A549 (cell line): Measurements from ENCODE around the gene PPP2R2C. TPM values are rescaled to one million over a fixed set of nuclear protein-coding genes. Genes with fewer than 3 reads are reported as not detected.

Experiments used
- ATAC-seq, 2 experiments: fragments of 200-7000 bp in 1 of 2; fragments of >200 bp in 1 of 2; cut with Nextera tagmentation in 1 of 2; cut with Tn5 transposase in 1 of 2; 3 replicates each; pipeline versions ENCODE4 v1.8.0 to v1.9.1; 2018 to 2020; ENCODE audit warnings: mild to moderate bottlenecking in 1 of 2, moderate library complexity in 1 of 2
- CTCF ChIA-PET: fragments of 300-600 bp; sonication (Branson Sonifier 250); formaldehyde crosslinking; extraction: SDS; loops from one replicate; lab custom pipeline; 2021; ENCODE audit warnings: antibody characterized with exemption, inconsistent platforms; lab: Yijun Ruan, JAX
- POLR2A ChIA-PET: fragments of 350-600 bp; formaldehyde crosslinking; extraction: SDS; loops from one replicate; lab custom pipeline; 2021; ENCODE audit warnings: antibody characterized with exemption, inconsistent platforms; lab: Yijun Ruan, JAX
- DNase-seq, 2 experiments: peaks; one replicate each; pipeline versions ENCODE4 v3.0.0 to v3.0.0-alpha.2; 2011 to 2016; ENCODE audit warnings: low read depth in 1 of 2, low spot score in 1 of 2
- FAIRE-seq: peaks from 2 replicates; lab custom pipeline; 2011; peaks lifted over from hg19 to GRCh38; lab: Jason Lieb, UNC
- H3K27ac ChIP-seq, 2 experiments: fragments of >200 bp; sonication (Bioruptor Twin); formaldehyde crosslinking; 3 replicates each; pipeline ENCODE4 v1.5.1; 2016 to 2017
- H3K4me1 ChIP-seq: fragments of >200 bp; sonication (Bioruptor Twin); formaldehyde crosslinking; 3 replicates; pipeline ENCODE4 v1.6.1; 2016
- H3K4me2 ChIP-seq: fragments of >200 bp; sonication (Bioruptor Twin); formaldehyde crosslinking; 3 replicates; pipeline ENCODE4 v1.6.1; 2016
- H3K4me3 ChIP-seq: fragments of >200 bp; sonication (Bioruptor Twin); formaldehyde crosslinking; 3 replicates; pipeline ENCODE4 v1.5.1; 2016
- H3K9me3 ChIP-seq: fragments of >200 bp; sonication (Bioruptor Twin); formaldehyde crosslinking; 3 replicates; pipeline ENCODE4 v1.6.1; 2016
- ATOH8 ChIP-seq: fragments of 250-450 bp; sonication (Bioruptor Pico); IDR thresholded peaks from 2 replicates; pipeline ENCODE4 v1.5.0; 2020; ENCODE audit warnings: low read depth, mild to moderate bottlenecking, moderate library complexity
- BHLHE40 ChIP-seq: IDR thresholded peaks from 2 replicates; pipeline ENCODE4 v1.6.1; 2012; ENCODE audit warnings: low read depth, low read length, inconsistent platforms
- CEBPB ChIP-seq, 2 experiments: fragments of >200 bp in 1 of 2; sonication (Bioruptor Twin) in 1 of 2; formaldehyde crosslinking in 1 of 2; IDR thresholded peaks; 2 replicates each; pipeline ENCODE4 v1.6.1; 2012 to 2016
- E2F6 ChIP-seq: IDR thresholded peaks from 2 replicates; pipeline ENCODE4 v1.6.1; 2012; ENCODE audit warnings: low read depth, borderline replicate concordance
- EHF ChIP-seq: fragments of 250-450 bp; sonication (Bioruptor Pico); IDR thresholded peaks from 2 replicates; pipeline ENCODE4 v1.5.0; 2020; ENCODE audit warnings: mild to moderate bottlenecking
- EHMT2 ChIP-seq: fragments of 200-600 bp; sonication (generic); IDR thresholded peaks from 2 replicates; pipeline ENCODE4 v1.6.1; 2016; ENCODE audit warnings: antibody characterized with exemption, low read depth, mild to moderate bottlenecking, moderate library complexity
- ELK1 ChIP-seq: fragments of 150-350 bp; IDR thresholded peaks from 2 replicates; pipeline ENCODE4 v1.6.1; 2014; ENCODE audit warnings: low read depth, mild to moderate bottlenecking, low read length
- EP300 ChIP-seq, 2 experiments: fragments of >200 bp; sonication (Bioruptor Twin); formaldehyde crosslinking; IDR thresholded peaks; 2 replicates in 1 of 2; 3 replicates in 1 of 2; pipeline ENCODE4 v1.6.1; 2016 to 2017
- ESRRA ChIP-seq: fragments of 150-350 bp; IDR thresholded peaks from 2 replicates; pipeline ENCODE4 v1.6.1; 2014; ENCODE audit warnings: mild to moderate bottlenecking, low read length, borderline replicate concordance
- FOSB ChIP-seq: fragments of 250-450 bp; sonication (Bioruptor Pico); IDR thresholded peaks from 2 replicates; pipeline ENCODE4 v1.5.0; 2020; ENCODE audit warnings: mild to moderate bottlenecking, moderate library complexity
- FOSL2 ChIP-seq, 2 experiments: fragments of 450-650 bp in 1 of 2; fragments of >200 bp in 1 of 2; sonication (Bioruptor Twin) in 1 of 2; formaldehyde crosslinking; IDR thresholded peaks; 2 replicates each; pipeline versions ENCODE4 v1.5.0 to v1.6.1; 2016 to 2020; ENCODE audit warnings: mild to moderate bottlenecking in 1 of 2, moderate library complexity in 1 of 2
- HES2 ChIP-seq: fragments of >200 bp; sonication (Bioruptor Twin); formaldehyde crosslinking; IDR thresholded peaks from 2 replicates; pipeline ENCODE4 v1.6.1; 2016
- HOXA7 ChIP-seq: fragments of 250-450 bp; sonication (Bioruptor Pico); IDR thresholded peaks from 2 replicates; pipeline ENCODE4 v1.5.0; 2020; ENCODE audit warnings: mild to moderate bottlenecking, moderate library complexity
- HOXB13 ChIP-seq: fragments of 250-450 bp; sonication (Bioruptor Pico); IDR thresholded peaks from 2 replicates; pipeline ENCODE4 v1.5.0; 2020; ENCODE audit warnings: low read depth, mild to moderate bottlenecking, moderate library complexity
- HOXB5 ChIP-seq: fragments of 250-450 bp; sonication (Bioruptor Pico); IDR thresholded peaks from 2 replicates; pipeline ENCODE4 v1.5.0; 2020; ENCODE audit warnings: mild to moderate bottlenecking, moderate library complexity
- JUN ChIP-seq, 2 experiments: fragments of >200 bp; sonication (Bioruptor Twin); formaldehyde crosslinking; IDR thresholded peaks; 2 replicates in 1 of 2; 3 replicates in 1 of 2; pipeline ENCODE4 v1.6.1; 2016 to 2017
- JUNB ChIP-seq: fragments of >200 bp; sonication (Bioruptor Twin); formaldehyde crosslinking; IDR thresholded peaks from 2 replicates; pipeline ENCODE4 v1.6.1; 2016
- KDM1A ChIP-seq: fragments of 200-600 bp; sonication (generic); IDR thresholded peaks from 2 replicates; pipeline ENCODE4 v1.6.1; 2016; ENCODE audit warnings: low read depth, mild to moderate bottlenecking
- KDM5A ChIP-seq: fragments of 200-600 bp; sonication (generic); IDR thresholded peaks from 2 replicates; pipeline ENCODE4 v1.6.1; 2016; ENCODE audit warnings: antibody characterized with exemption, mild to moderate bottlenecking
- MAFK ChIP-seq: fragments of 450-650 bp; IDR thresholded peaks from 2 replicates; pipeline ENCODE4 v1.6.1; 2014; ENCODE audit not compliant: partially characterized antibody
- MAZ ChIP-seq: fragments of 150-350 bp; IDR thresholded peaks from 2 replicates; pipeline ENCODE4 v1.6.1; 2014; ENCODE audit warnings: antibody characterized with exemption, low read depth, low read length, borderline replicate concordance
- MYC ChIP-seq: IDR thresholded peaks from 2 replicates; pipeline ENCODE4 v1.6.1; 2012; ENCODE audit warnings: mild to moderate bottlenecking, inconsistent platforms, low read length, improper control_type of control experiment, borderline replicate concordance
- NFE2L2 ChIP-seq: fragments of 150-350 bp; conservative IDR thresholded peaks from 2 replicates; pipeline ENCODE4 v1.6.1; 2014; ENCODE audit warnings: low read length
- NR3C1 ChIP-seq: fragments of >200 bp; sonication (Bioruptor Twin); formaldehyde crosslinking; IDR thresholded peaks from 3 replicates; pipeline ENCODE4 v1.6.1; 2017
- PHF8 ChIP-seq: fragments of 200-600 bp; sonication (generic); IDR thresholded peaks from 2 replicates; pipeline ENCODE4 v1.6.1; 2016; ENCODE audit warnings: low read depth, mild to moderate bottlenecking, antibody characterized with exemption, moderate library complexity, borderline replicate concordance
- POLR2A ChIP-seq: IDR thresholded peaks from 2 replicates; pipeline ENCODE4 v1.6.1; 2012; ENCODE audit warnings: mild to moderate bottlenecking, low read length
- RAD21 ChIP-seq, 2 experiments: fragments of >200 bp in 1 of 2; sonication (Bioruptor Twin) in 1 of 2; formaldehyde crosslinking in 1 of 2; IDR thresholded peaks in 1 of 2; conservative IDR thresholded peaks in 1 of 2; 2 replicates in 1 of 2; 3 replicates in 1 of 2; pipeline ENCODE4 v1.6.1; 2012 to 2018; ENCODE audit warnings: inconsistent platforms in 1 of 2
- RARB ChIP-seq: fragments of 250-450 bp; sonication (Bioruptor Pico); IDR thresholded peaks from 2 replicates; pipeline ENCODE4 v1.8.0; 2021; ENCODE audit warnings: mild to moderate bottlenecking, moderate library complexity
- SMC3 ChIP-seq: fragments of >200 bp; sonication (Bioruptor Twin); formaldehyde crosslinking; IDR thresholded peaks from 3 replicates; pipeline ENCODE4 v1.6.1; 2018; ENCODE audit warnings: inconsistent platforms
- TP53 ChIP-seq: fragments of 250-450 bp; sonication (Bioruptor Pico); IDR thresholded peaks from 2 replicates; pipeline ENCODE4 v1.5.0; 2021; ENCODE audit warnings: mild to moderate bottlenecking, moderate library complexity
- USF2 ChIP-seq: fragments of 450-650 bp; IDR thresholded peaks from 2 replicates; pipeline ENCODE4 v1.6.1; 2014; ENCODE audit warnings: antibody characterized with exemption
- ZC3H11A ChIP-seq: fragments of 450-650 bp; IDR thresholded peaks from 2 replicates; pipeline ENCODE4 v1.6.1; 2014; ENCODE audit warnings: antibody characterized with exemption, mild to moderate bottlenecking
- ZFP36 ChIP-seq: fragments of 450-650 bp; IDR thresholded peaks from 2 replicates; pipeline ENCODE4 v1.6.1; 2014; ENCODE audit warnings: borderline replicate concordance; ENCODE audit not compliant: partially characterized antibody
- ZSCAN20 ChIP-seq: fragments of 250-450 bp; sonication (Bioruptor Pico); IDR thresholded peaks from 2 replicates; pipeline ENCODE4 v1.8.0; 2022; ENCODE audit warnings: mild to moderate bottlenecking, moderate library complexity
- WGBS: methylation state at CpG from one replicate; pipeline ENCODE4 v1.1.6; 2017; ENCODE audit errors: missing lambda C conversion rate; 5-methylcytosine and 5-hydroxymethylcytosine counted together
- polyA plus RNA-seq, 4 experiments: library from polyadenylated mRNA; depleted of rRNA in 3 of 4; stranded (reverse); fragments of >200 nt; fragmentation: RNase III in 1 of 4; extraction: RNeasy Plus Mini Kit Qiagen cat#74134 plus additional on column Dnase treatment in 1 of 4; gene quantifications; 2 replicates in 3 of 4; 3 replicates in 1 of 4; pipeline ENCODE4 v1.2.3, GENCODE V29; 2011 to 2017

Gene PPP2R2C
- polyA plus RNA-seq, 2 of the 4 experiments (the other 2 are of a cell fraction): 23.9 to 29.4 TPM

- Histone ChIP-seq H3K27ac (peak overlapping the region; percentile 73 to 87; a peak in 5 of 6 replicates), H3K4me2 (no peak overlapping the region), H3K4me3 (no peak overlapping the region), H3K9me3 (no peaks in the 10 kb centered on the region), H3K4me1 (peaks cover 20% of the 10 kb centered on the region)
- ChIA-PET CTCF (interaction anchor here (1.0 to 9.1 kb wide), 5 partner anchors 12 to 202 kb away, joined by 3 to 82 read pairs (median 5); no protein-coding TSS in a partner anchor), POLR2A (no interaction called here)
- 94% methylated on average over 27 of the region's 27 CpGs for whole genome bisulfite sequencing
- TF ChIP-seq SMC3 (no peak), POLR2A (no peak)
- FAIRE-seq (no peak), ATAC-seq (no peak), DNase-seq (no peak)
Measured at GRCh38 chr4:6345096-6345830, 127.2 kb downstream of the PPP2R2C start.

- DNase-seq: peak; percentile 85
- ChIA-PET CTCF (interaction anchor here (0.6 to 9.1 kb wide), 9 partner anchors 9 to 978 kb away, joined by 3 to 82 read pairs (median 5); no protein-coding TSS in a partner anchor), POLR2A (no interaction called here)
- no peak overlapping the region for H3K4me3 ChIP-seq
- WGBS: 3% methylated on average over 10 of the region's 11 CpGs
- peak overlapping the region; percentile 73 to 87 for H3K27ac ChIP-seq
- no peaks in the 10 kb centered on the region for H3K9me3 ChIP-seq
- peak; percentile 96 to 97 for ATAC-seq
- H3K4me1 ChIP-seq: peaks cover 20% of the 10 kb centered on the region
- FAIRE-seq: peak; percentile 93
- H3K4me2 ChIP-seq: peak overlapping the region; percentile 74
- TF ChIP-seq NR3C1: no peak
- TF ChIP-seq NFE2L2: no peak
- TF ChIP-seq ZFP36: no peak
- no peak for TF ChIP-seq POLR2A
- no peak for TF ChIP-seq PHF8
- peak in 1 of 2 experiments; percentile 48; a peak in 1 of 5 replicates for TF ChIP-seq JUN (IDR thresholded peaks at IDR 0.05)
- TF ChIP-seq RAD21 (conservative IDR thresholded peaks at IDR 0.05 in 1 of 2, IDR thresholded peaks at IDR 0.05 in 1 of 2): peak; percentile 51 to 53
- no peak for TF ChIP-seq CEBPB (IDR thresholded peaks at IDR 0.05)
- TF ChIP-seq E2F6: no peak
- TF ChIP-seq SMC3: peak; percentile 55
- TF ChIP-seq HOXB5: no peak
- TF ChIP-seq MAZ: no peak
- TF ChIP-seq HOXA7 (CRISPR knock-in tag): no peak
- TF ChIP-seq EHF: no peak
- TF ChIP-seq FOSL2 (IDR thresholded peaks at IDR 0.05): peak; percentile 28
- peak; percentile 85 for TF ChIP-seq FOSL2 (CRISPR knock-in tag; IDR thresholded peaks at IDR 0.05)
- TF ChIP-seq ZC3H11A: no peak
- TF ChIP-seq EHMT2: no peak
- TF ChIP-seq USF2: no peak
- peak; percentile 22 for TF ChIP-seq MAFK
- no peak for TF ChIP-seq RARB (CRISPR knock-in tag)
- TF ChIP-seq EP300 (IDR thresholded peaks at IDR 0.05): no peak
- no peak for TF ChIP-seq KDM1A
- TF ChIP-seq BHLHE40: no peak
- no peak for TF ChIP-seq MYC
- TF ChIP-seq KDM5A: no peak
- peak; percentile 68 for TF ChIP-seq JUNB
- TF ChIP-seq ELK1: no peak
- no peak for TF ChIP-seq TP53 (CRISPR knock-in tag)
- no peak for TF ChIP-seq HOXB13 (CRISPR knock-in tag)
- TF ChIP-seq ATOH8 (CRISPR knock-in tag): no peak
- no peak for TF ChIP-seq ESRRA
- no peak for TF ChIP-seq FOSB (CRISPR knock-in tag)
- TF ChIP-seq HES2: no peak
- TF ChIP-seq ZSCAN20: no peak
Measured at GRCh38 chr4:6343939-6344408, 128.4 kb downstream of the PPP2R2C start.
